Brain microvascular endothelial cell (primary cell): ENCODE data around the gene ZNF646.

Experiments
- DNase-seq: peaks from one replicate; pipeline ENCODE4 v3.0.0-alpha.2; 2020
- H3K27ac ChIP-seq: fragments of 250-450 bp; sonication (Bioruptor Pico); 2 replicates; pipeline ENCODE4 v1.5.1; 2020; ENCODE audit warnings: mild to moderate bottlenecking, moderate library complexity
- H3K27me3 ChIP-seq: fragments of 250-450 bp; sonication (Bioruptor Pico); replicated peaks from 2 replicates; pipeline ENCODE4 v1.5.1; 2020; ENCODE audit warnings: mild to moderate bottlenecking
- H3K36me3 ChIP-seq: fragments of 250-450 bp; sonication (Bioruptor Pico); replicated peaks from 2 replicates; pipeline ENCODE4 v1.5.1; 2020; ENCODE audit warnings: mild to moderate bottlenecking
- H3K4me3 ChIP-seq: 2 replicates; pipeline ENCODE4 v1.5.1; 2011; ENCODE audit warnings: low read depth, mild to moderate bottlenecking, control low read depth, low read length, moderate library complexity
- CTCF ChIP-seq: IDR thresholded peaks from 2 replicates; pipeline ENCODE4 v1.5.1; 2011; ENCODE audit warnings: low read depth, mild to moderate bottlenecking, moderate library complexity, low read length, control low read depth, inconsistent platforms; ENCODE audit errors: missing control alignments
- in situ Hi-C: cut with HindIII; loops from 2 replicates; pipeline ENCODE4 v1.10.0; 2017; ENCODE audit warnings: low sequenced_read_pairs, low pct_ligation_motif_present

The ZNF646 gene

GRCh38 chr16:31131416-31131815 lies 57.2 kb downstream of the ZNF646 start:
- Histone ChIP-seq H3K36me3 (peaks cover 2% of the 10 kb centered on the region), H3K27ac (no peak overlapping the region), H3K27me3 (no peaks in the 10 kb centered on the region), H3K4me3 (no peak overlapping the region)
- in situ Hi-C loops, result no loop called here
- TF ChIP-seq CTCF, result no peak
- no peak for DNase-seq

GRCh38 chr16:31131841-31132271 lies 57.6 kb downstream of the ZNF646 start:
- TF ChIP-seq CTCF, result no peak
- Histone ChIP-seq H3K4me3 (no peak overlapping the region), H3K27me3 (no peaks in the 10 kb centered on the region), H3K27ac (no peak overlapping the region), H3K36me3 (peaks cover 2% of the 10 kb centered on the region)
- in situ Hi-C loops, result no loop called here
- no peak for DNase-seq

GRCh38 chr16:31132303-31132979 lies 58.2 kb downstream of the ZNF646 start:
- H3K36me3 ChIP-seq, result no peaks in the 10 kb centered on the region
- DNase-seq, result no peak
- H3K4me3 ChIP-seq, result no peak overlapping the region
- TF ChIP-seq CTCF, result no peak
- H3K27me3 ChIP-seq, result no peaks in the 10 kb centered on the region
- in situ Hi-C loops, result no loop called here
- no peak overlapping the region for H3K27ac ChIP-seq

GRCh38 chr16:31133046-31133501 lies 58.9 kb downstream of the ZNF646 start:
- no peak overlapping the region for H3K4me3 ChIP-seq

More at GRCh38 chr16:31133046-31133501, 58.9 kb downstream of the ZNF646 start:
- Histone ChIP-seq H3K36me3 (no peaks in the 10 kb centered on the region), H3K27me3 (no peaks in the 10 kb centered on the region), H3K27ac (no peak overlapping the region)
- no peak for TF ChIP-seq CTCF
- in situ Hi-C loops, result no loop called here
- DNase-seq, result no peak
